HCT116 (cell line): ENCODE data around the gene TH. TPM values are rescaled to one million over a fixed set of nuclear protein-coding genes. Genes with fewer than 3 reads are reported as not detected.

Experiments
- ATAC-seq: fragments of 200-7000 bp; cut with Tn5 transposase; 2 replicates; pipeline ENCODE4 v1.9.1; 2020; ENCODE audit warnings: mild to moderate bottlenecking, moderate library complexity
- BruUV-seq: library from RNA; stranded (reverse); fragments of 400-500 nt; replicated peaks from 2 replicates; lab custom pipeline; 2021; lab: Mats Ljungman, UMichigan
- CTCF ChIA-PET: fragments of 300-600 bp; sonication (Branson Sonifier 250); formaldehyde crosslinking; loops from one replicate; lab custom pipeline; 2021; ENCODE audit warnings: antibody characterized with exemption; lab: Charles Lee
- POLR2A ChIA-PET: fragments of 300-600, 350-600 bp; sonication (Branson Sonifier 250); formaldehyde crosslinking; loops from one replicate; lab custom pipeline; 2021; ENCODE audit warnings: antibody characterized with exemption; lab: Charles Lee
- RAD21 ChIA-PET, 2 experiments: fragments of 300-600 bp; sonication (Branson Sonifier 250); formaldehyde crosslinking; loops; one replicate each; lab custom pipeline; 2023; ENCODE audit warnings: low total read pairs in 2 of 2; ENCODE audit not compliant: uncharacterized antibody in 2 of 2, unreplicated experiment in 2 of 2, low non-redundant PET in 1 of 2; lab: Charles Lee
- DNase-seq: peaks from one replicate; pipeline ENCODE4 v3.0.0-alpha.2; 2010; ENCODE audit warnings: low read depth, low spot score
- H2AFZ ChIP-seq: fragments of 200-600 bp; shearing (Covaris generic), sonication (generic); 2 replicates; pipeline ENCODE4 v1.6.1; 2017; ENCODE audit warnings: low read depth, mixed run types, mixed read lengths, antibody characterized with exemption, low read length; ENCODE audit not compliant: poor library complexity, severe bottlenecking
- H3K27ac ChIP-seq: 2 replicates; pipeline ENCODE4 v1.5.1; 2012; ENCODE audit warnings: low read depth, low read length
- H3K27me3 ChIP-seq: fragments of 200-600 bp; sonication (generic); 2 replicates; pipeline ENCODE4 v1.6.1; 2016; ENCODE audit warnings: mixed run types, low read length, mixed read lengths; ENCODE audit not compliant: insufficient read depth
- H3K36me3 ChIP-seq, 2 experiments: fragments of 200-500 bp in 1 of 2; fragments of 200-600 bp in 1 of 2; sonication (Bioruptor generic) in 1 of 2; sonication (generic) in 1 of 2; 2 replicates each; pipeline versions ENCODE4 v1.5.1 to v1.6.1; 2014 to 2016; ENCODE audit warnings: low read length in 2 of 2, inconsistent platforms in 1 of 2, mixed read lengths in 1 of 2, mixed run types in 1 of 2; ENCODE audit not compliant: insufficient read depth in 2 of 2, control insufficient read depth in 1 of 2
- H3K4me1 ChIP-seq, 2 experiments: fragments of 200-600 bp in 1 of 2; sonication (generic) in 1 of 2; 2 replicates each; pipeline versions ENCODE4 v1.5.1 to v1.6.1; 2012 to 2017; ENCODE audit warnings: low read length in 2 of 2, inconsistent platforms in 1 of 2, mild to moderate bottlenecking in 1 of 2, mixed read lengths in 1 of 2, mixed run types in 1 of 2, moderate library complexity in 1 of 2; ENCODE audit not compliant: insufficient read depth in 2 of 2, control insufficient read depth in 1 of 2
- H3K4me2 ChIP-seq: fragments of 200-600 bp; sonication (generic); 2 replicates; pipeline ENCODE4 v1.6.1; 2017; ENCODE audit warnings: mixed run types, low read length, mixed read lengths
- H3K4me3 ChIP-seq, 2 experiments: fragments of 200-600 bp in 1 of 2; sonication (generic) in 1 of 2; replicated peaks in 1 of 2; 2 replicates each; pipeline ENCODE4 v1.5.1; 2011 to 2016; ENCODE audit warnings: low read length in 2 of 2, control low read depth in 1 of 2, low read depth in 1 of 2, mild to moderate bottlenecking in 1 of 2, mixed read lengths in 1 of 2, mixed run types in 1 of 2
- H3K79me2 ChIP-seq: fragments of 200-600 bp; sonication (generic); 2 replicates; pipeline ENCODE4 v1.6.1; 2017; ENCODE audit warnings: mild to moderate bottlenecking, mixed run types, low read length, moderate library complexity, mixed read lengths; ENCODE audit not compliant: insufficient read depth
- H3K9ac ChIP-seq: fragments of 200-600 bp; sonication (generic); 2 replicates; pipeline ENCODE4 v1.6.1; 2016; ENCODE audit warnings: low read length, mixed read lengths
- H3K9me2 ChIP-seq: fragments of 200-600 bp; sonication (generic), shearing (Covaris generic); 2 replicates; pipeline ENCODE4 v1.6.1; 2017; ENCODE audit warnings: mixed run types, mild to moderate bottlenecking, moderate library complexity; ENCODE audit not compliant: insufficient read depth
- H3K9me3 ChIP-seq, 2 experiments: fragments of 200-500 bp in 1 of 2; fragments of 200-600 bp in 1 of 2; sonication (Bioruptor generic) in 1 of 2; sonication (generic) in 1 of 2; 2 replicates each; pipeline ENCODE4 v1.6.1; 2014 to 2017; ENCODE audit warnings: low read length in 2 of 2, mixed read lengths in 2 of 2, inconsistent platforms in 1 of 2, low read depth in 1 of 2, mild to moderate bottlenecking in 1 of 2, mixed run types in 1 of 2, moderate library complexity in 1 of 2; ENCODE audit not compliant: control insufficient read depth in 1 of 2, insufficient read depth in 1 of 2
- H4K20me1 ChIP-seq: fragments of 200-600 bp; sonication (generic), shearing (Covaris generic); 2 replicates; pipeline ENCODE4 v1.6.1; 2017; ENCODE audit warnings: mixed run types, mild to moderate bottlenecking, moderate library complexity; ENCODE audit not compliant: insufficient read depth
- ELF1 ChIP-seq: IDR thresholded peaks from 2 replicates; pipeline ENCODE4 v1.6.1; 2012; ENCODE audit warnings: low read depth, borderline replicate concordance
- RAD21 ChIP-seq: IDR thresholded peaks from 2 replicates; pipeline ENCODE4 v1.6.1; 2012; ENCODE audit warnings: low read depth, mild to moderate bottlenecking
- SIN3A ChIP-seq: IDR thresholded peaks from 2 replicates; pipeline ENCODE4 v1.6.1; 2012; ENCODE audit warnings: low read depth
- intact Hi-C: fragments of 100-400 bp; cut with micrococcal nuclease; formaldehyde crosslinking; loops from 2 replicates; pipeline ENCODE4 v1.10.0; 2022
- total RNA-seq: library from RNA; stranded (reverse); gene quantifications from one replicate; pipeline ENCODE4 v1.2.1, GENCODE V29; 2021; ENCODE audit not compliant: unreplicated experiment
- TF ChIP-seq, protein P1 (sequence below), 3 experiments: fragments of 200-600 bp in 1 of 3; sonication (generic) in 1 of 3; IDR thresholded peaks in 2 of 3; conservative IDR thresholded peaks in 1 of 3; 2 replicates each; pipeline ENCODE4 v1.5.1; 2012 to 2017; ENCODE audit warnings: low read depth in 2 of 3, low read length in 2 of 3, antibody characterized with exemption in 1 of 3, borderline replicate concordance in 1 of 3, control low read depth in 1 of 3, mild to moderate bottlenecking in 1 of 3, mixed read lengths in 1 of 3, mixed run types in 1 of 3, moderate library complexity in 1 of 3; ENCODE audit not compliant: insufficient read depth in 1 of 3
- TF ChIP-seq, protein P2 (sequence below): IDR thresholded peaks from 2 replicates; pipeline ENCODE4 v1.6.1; 2012
- TF ChIP-seq, protein P3 (sequence below): IDR thresholded peaks from 2 replicates; pipeline ENCODE4 v1.6.1; 2011; ENCODE audit warnings: mild to moderate bottlenecking, low read length, moderate library complexity; ENCODE audit not compliant: insufficient replicate concordance; ENCODE audit errors: extremely low read depth
- TF ChIP-seq, protein P4 (sequence below): IDR thresholded peaks from 2 replicates; pipeline ENCODE4 v1.6.1; 2012

Gene TH
- total RNA-seq, 1 experiment from 2014 or later: not detected

DNA sequence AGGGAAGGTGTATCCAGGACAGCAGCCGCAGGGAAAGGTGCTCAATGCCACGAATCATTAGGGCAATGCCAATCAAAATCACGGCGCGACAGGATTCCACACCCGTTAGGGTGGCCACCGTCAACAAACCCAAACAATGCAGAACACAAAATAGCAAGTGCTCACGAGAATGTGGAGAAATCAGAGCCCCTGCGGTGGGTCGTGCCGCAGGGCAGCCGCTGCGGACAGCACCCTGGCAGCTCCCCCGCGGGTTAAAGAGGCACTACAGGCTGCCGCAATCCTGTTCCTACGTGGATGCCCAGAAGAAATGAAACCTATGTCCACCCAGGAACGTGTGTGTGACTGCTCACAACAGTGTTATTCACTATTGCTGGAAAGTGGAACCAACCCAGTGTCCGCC is 17.1 kb upstream of the TH start:
- ATAC-seq (no peak), DNase-seq (no peak)
- Histone ChIP-seq H3K36me3 (no peaks in the 10 kb centered on the region), H3K27me3 (no peaks in the 10 kb centered on the region), H3K9me3 (no peaks in the 10 kb centered on the region), H3K9me2 (no peaks in the 10 kb centered on the region), H3K79me2 (no peaks in the 10 kb centered on the region), H3K9ac (no peak overlapping the region), H4K20me1 (no peaks in the 10 kb centered on the region), H3K4me3 (no peak overlapping the region), H2AFZ (no peak overlapping the region), H3K27ac (no peak overlapping the region), H3K4me1 (peaks cover 0 to 13% of the 10 kb centered on the region in 2 experiments; a peak in 1 of 4 replicates), H3K4me2 (no peak overlapping the region)
- TF ChIP-seq ELF1 (no peak), RAD21 (no peak), SIN3A (no peak)
- TF ChIP-seq, protein P1, sequence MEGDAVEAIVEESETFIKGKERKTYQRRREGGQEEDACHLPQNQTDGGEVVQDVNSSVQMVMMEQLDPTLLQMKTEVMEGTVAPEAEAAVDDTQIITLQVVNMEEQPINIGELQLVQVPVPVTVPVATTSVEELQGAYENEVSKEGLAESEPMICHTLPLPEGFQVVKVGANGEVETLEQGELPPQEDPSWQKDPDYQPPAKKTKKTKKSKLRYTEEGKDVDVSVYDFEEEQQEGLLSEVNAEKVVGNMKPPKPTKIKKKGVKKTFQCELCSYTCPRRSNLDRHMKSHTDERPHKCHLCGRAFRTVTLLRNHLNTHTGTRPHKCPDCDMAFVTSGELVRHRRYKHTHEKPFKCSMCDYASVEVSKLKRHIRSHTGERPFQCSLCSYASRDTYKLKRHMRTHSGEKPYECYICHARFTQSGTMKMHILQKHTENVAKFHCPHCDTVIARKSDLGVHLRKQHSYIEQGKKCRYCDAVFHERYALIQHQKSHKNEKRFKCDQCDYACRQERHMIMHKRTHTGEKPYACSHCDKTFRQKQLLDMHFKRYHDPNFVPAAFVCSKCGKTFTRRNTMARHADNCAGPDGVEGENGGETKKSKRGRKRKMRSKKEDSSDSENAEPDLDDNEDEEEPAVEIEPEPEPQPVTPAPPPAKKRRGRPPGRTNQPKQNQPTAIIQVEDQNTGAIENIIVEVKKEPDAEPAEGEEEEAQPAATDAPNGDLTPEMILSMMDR (IDR thresholded peaks at IDR 0.05 in 2 of 3, conservative IDR thresholded peaks at IDR 0.05 in 1 of 3; ENCODE audit: borderline replicate concordance in 1 of 3, insufficient read depth in 1 of 3, low read depth in 2 of 3, low read length in 2 of 3): no peak
- TF ChIP-seq, protein P2, sequence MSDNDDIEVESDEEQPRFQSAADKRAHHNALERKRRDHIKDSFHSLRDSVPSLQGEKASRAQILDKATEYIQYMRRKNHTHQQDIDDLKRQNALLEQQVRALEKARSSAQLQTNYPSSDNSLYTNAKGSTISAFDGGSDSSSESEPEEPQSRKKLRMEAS: no peak
- TF ChIP-seq, protein P3, sequence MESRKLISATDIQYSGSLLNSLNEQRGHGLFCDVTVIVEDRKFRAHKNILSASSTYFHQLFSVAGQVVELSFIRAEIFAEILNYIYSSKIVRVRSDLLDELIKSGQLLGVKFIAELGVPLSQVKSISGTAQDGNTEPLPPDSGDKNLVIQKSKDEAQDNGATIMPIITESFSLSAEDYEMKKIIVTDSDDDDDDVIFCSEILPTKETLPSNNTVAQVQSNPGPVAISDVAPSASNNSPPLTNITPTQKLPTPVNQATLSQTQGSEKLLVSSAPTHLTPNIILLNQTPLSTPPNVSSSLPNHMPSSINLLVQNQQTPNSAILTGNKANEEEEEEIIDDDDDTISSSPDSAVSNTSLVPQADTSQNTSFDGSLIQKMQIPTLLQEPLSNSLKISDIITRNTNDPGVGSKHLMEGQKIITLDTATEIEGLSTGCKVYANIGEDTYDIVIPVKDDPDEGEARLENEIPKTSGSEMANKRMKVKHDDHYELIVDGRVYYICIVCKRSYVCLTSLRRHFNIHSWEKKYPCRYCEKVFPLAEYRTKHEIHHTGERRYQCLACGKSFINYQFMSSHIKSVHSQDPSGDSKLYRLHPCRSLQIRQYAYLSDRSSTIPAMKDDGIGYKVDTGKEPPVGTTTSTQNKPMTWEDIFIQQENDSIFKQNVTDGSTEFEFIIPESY: no peak
- TF ChIP-seq, protein P4, sequence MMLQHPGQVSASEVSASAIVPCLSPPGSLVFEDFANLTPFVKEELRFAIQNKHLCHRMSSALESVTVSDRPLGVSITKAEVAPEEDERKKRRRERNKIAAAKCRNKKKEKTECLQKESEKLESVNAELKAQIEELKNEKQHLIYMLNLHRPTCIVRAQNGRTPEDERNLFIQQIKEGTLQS: no peak
- ChIA-PET POLR2A (no interaction called here), CTCF (interaction anchor here (0.7 kb wide), 1 partner anchor 10 kb away, joined by 3 read pairs; no protein-coding TSS in a partner anchor), RAD21 (no interaction called here)
- intact Hi-C loops: no loop called here
- BruUV-seq: no TSS peak
